Stimulated activated CD8-positive, alpha-beta memory T cell treated with anti-CD3 and anti-CD28 coated beads, Interleukin-12 subunit alpha, Interleukin-12 subunit beta, amount 100 ng/mL, for 24 hours (primary cell): ENCODE results near the gene PDE4C.

ENCODE experiments used
- DNase-seq: peaks from one replicate; pipeline ENCODE4 v3.0.0-alpha.2; 2020; ENCODE audit errors: extremely low read depth

The PDE4C gene

DNA sequence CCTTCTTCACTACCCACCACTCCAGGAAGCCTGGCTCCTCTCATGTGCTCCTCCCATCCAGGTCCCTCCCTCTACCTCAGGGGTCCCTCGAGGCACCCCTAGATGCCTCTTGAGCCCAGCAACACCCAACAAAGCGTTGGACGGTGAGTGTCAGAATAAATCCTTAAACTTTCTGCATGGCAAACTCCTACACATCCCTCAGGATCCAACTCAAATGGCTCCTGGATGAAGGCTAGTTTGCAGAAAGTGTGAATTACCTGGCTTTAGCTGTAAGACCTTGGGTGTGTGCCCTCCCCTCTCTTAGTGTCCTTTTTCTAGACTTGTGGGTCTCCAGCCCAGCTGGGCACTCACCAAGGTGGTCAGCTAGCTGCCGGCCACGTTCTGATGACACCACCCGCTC lies 27.9 kb downstream of the PDE4C start:
- DNase-seq = no peak

DNA sequence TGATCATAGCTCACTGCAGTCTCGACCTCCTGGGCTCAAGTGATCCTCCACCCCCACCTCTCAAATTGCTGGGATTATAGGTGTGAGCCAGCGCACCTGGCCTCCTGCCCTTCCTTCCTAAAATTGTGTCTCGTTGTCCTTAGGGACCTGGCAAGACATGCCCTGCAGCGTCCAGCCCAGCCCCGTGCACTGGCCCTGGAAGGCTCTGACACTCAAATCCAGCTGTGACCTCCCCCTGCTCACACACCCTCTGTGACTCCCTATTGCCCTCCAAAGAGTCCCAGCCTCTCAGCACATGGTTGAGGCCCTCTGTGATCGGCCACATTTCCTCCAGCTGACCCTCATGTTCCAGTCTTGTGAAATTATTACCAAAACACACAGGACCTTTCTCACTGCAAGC lies 28.3 kb downstream of the PDE4C start:
- DNase-seq = no peak

DNA sequence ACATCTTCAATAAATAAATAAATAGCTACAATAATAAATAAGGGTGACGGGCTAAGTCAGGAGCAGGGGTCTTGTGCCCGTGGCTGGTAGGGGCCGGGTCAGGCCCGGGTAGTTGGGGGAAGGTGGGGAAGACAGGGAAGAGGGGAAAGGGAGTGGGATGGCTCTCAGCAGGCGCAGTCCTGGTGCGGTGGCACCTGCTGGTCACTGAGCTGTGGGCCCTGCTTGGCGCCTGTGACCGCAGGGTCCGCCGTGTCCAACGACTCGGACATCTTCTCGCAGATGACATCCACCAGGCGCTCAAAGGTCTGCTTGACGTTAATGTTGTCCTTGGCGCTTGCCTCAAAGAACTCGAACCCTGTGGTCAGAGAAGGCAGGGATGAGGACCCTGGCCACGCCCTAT lies 28.9 kb downstream of the PDE4C start:
- DNase-seq = no peak

DNA sequence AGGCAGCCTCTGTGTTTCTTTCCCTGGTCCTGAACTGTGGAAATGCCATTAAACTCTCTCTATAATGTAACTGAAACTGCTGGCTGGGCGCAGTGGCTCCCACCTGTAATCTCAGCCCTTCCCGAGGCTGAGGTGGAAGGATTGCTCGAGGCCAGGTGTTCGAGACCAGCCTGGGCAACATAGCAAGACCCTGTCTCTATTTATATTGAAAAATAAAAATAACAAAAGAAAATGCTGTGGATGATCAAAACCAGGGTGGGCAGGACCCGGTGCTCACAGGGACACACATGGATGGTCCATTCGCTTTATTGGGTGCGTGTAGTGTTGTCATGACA lies 29.8 kb downstream of the PDE4C start:
- no peak for DNase-seq

DNA sequence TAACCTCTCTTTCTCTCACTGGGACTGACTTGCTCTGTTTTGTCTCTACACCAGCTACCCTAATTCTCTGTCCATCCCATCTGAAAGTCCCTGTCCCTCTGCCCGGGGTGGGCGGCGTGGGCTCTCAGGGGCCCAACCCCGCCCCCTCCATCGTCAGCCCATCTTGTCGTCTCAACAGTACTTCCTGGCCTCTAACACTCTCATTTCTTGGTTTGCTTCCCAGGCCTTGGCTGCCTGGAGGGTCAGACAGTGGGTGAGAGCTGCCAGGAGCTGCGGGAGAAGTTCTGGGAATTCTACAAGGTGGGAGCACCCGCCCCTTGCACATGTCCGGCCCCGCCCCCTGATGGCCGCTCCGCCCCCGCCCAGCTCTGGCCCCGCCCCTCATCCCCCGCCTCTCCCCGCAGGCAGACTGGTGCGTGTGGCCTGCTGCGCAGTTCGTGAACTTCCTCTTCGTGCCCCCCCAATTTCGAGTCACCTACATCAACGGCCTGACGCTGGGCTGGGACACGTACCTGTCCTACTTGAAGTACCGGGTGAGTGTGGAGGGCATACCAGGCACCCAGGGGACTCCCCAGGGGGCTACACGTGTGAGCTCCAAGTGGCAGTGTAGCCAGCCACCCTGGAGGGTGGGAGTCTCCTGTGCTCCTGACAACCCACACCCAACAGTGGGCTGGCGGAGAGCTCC lies 31.5 kb downstream of the PDE4C start:
- no peak for DNase-seq

DNA sequence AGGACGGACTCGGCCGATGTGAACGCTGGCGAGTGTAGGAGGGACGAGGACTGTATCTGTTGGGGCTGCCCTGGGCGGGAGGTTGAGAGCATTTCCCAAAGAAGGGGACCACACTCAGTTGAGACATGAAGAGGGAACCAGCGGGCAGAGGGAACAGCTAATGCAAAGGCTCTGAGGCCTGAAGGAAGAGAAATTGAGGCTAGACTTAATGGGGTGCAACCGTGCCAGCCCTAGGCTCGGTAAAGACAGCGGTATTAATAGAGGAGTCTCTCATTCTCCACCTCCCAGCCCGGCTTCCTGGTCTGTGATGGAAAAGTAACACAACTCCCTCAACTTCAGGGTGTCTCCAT lies 32.1 kb downstream of the PDE4C start:
- DNase-seq = no peak

DNA sequence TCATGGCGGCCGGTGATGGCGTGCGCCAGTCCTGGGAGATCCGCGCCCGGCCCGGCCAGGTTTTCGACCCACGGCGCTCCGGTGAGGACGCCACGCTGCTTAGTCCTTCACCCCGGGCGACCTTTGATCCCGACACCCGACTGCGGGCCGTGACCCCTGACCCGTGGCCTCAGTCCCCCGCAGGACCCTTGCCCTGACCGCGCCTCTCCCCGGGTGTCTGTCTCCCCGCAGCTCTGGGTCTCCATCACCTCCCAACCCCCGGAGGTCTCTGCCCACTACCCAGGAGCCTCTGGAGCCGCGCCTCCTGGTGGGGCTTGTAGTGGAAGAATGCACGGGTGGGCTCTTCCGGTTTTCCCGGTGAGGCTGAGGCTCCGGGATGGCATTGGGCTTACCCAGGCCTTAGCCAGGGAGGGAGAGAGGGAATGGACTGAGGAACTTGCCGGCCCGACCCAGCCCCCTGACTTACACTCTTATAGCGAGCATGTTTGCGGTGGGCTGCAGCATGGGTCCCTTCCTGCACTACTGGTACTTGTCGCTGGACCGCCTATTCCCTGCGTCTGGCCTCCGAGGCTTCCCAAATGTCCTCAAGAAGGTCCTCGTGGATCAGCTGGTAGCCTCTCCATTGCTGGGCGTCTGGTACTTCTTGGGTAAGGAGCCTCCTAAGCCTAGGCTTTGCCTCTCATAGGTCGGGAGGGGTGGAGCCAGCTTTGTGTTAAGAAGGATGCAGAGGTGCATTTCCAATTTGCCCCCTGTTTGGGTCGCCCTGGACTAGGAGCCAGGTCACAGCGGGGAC lies 32.7 kb downstream of the PDE4C start:
- no peak for DNase-seq

DNA sequence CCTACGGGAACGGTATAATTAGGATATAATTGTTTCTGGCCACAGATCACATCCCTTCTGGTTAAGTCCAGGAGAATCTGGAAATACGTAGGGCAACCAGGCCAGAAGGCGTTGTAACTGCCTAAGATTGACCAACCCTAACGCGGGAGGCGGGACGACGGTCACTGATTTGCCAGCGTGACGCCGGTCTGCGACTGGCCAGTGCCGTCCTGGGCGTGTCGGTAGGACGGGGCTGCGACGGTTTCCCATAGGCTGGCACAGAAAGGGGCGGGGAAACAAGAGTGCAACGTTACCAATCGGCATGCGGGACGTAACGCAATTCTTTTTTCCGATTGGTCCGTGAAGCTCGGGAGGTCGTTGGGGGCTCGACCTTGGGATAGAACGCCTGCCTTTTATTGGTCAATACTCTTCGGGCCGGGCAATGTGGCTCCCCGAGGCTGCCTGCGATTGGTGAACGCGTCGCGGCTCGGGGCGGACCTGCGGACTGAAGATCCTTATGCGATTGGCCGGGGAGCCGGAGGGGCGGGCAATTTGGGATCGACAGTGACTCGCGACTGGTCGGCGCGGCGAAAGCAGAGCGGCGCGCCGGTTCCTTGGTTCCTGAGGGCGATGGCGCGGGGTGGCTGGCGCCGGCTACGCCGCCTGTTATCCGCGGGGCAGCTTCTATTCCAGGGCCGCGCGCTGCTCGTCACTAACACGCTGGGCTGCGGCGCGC lies 33.4 kb downstream of the PDE4C start, which contains the start of gene MPV17L2:
Gene MPV17L2 (plus strand): TSS at position 546 of the 715 bp plus-strand sequence. CDS start 64 bp downstream, at position 610.
- DNase-seq = peak; percentile 97

DNA sequence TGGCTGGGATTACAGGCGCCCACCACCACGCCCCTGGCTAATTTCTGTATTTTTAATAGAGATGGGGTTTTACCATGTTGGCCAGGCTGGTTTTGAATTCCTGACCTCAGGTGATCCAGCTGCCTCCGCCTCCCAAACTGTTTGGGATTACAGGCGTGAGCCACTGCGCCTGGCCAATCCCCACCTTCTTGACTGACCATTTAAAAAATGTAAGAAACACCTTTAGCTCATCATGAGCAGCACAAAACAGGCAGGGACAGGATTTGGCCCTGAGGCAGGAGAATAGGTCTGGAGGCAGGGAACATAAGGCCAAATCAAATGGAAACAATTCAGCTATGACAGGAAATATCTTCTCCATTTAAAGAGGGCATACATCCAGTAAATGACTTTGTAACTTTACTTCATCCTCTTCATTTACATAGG lies 34.6 kb downstream of the PDE4C start:
- DNase-seq = no peak

DNA sequence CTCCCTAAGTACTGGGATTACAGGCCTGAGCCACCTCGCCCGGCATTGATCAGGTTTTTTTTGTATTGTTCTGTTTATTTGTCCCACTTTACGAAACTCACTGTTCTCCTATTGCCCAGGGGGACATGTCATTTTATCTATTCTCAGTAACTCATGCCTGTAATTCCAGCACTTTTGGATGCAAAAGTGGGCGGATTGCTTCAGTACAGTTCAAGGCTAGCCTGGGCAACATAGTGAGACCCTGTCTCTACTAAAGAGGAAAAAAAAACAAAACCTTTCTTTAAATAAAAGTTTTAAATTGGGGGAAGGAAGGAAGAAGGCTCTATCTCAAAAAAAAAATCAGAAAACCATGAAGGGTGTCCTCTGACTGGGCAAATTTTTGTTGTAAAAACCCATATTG lies 36.0 kb downstream of the PDE4C start:
- DNase-seq = no peak

DNA sequence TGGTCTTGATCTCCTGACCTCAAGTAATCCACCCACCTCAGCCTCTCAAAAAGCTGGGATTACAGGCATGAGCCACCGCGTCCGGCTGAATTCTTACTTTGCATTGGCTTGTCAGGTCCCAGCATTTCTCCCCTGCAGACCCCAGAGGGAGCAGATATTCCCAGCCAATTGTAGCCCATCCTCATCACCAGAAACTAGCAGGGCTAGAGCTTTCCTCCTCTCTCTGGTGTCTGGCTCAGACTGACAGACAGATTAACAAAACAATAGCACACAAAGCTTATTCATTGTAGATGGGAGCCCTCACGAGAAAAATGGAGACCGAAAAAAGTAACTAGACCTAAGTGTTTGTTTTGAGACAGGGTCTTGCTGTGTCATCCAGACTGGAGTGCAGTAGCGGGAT lies 40.7 kb downstream of the PDE4C start:
- no peak for DNase-seq

DNA sequence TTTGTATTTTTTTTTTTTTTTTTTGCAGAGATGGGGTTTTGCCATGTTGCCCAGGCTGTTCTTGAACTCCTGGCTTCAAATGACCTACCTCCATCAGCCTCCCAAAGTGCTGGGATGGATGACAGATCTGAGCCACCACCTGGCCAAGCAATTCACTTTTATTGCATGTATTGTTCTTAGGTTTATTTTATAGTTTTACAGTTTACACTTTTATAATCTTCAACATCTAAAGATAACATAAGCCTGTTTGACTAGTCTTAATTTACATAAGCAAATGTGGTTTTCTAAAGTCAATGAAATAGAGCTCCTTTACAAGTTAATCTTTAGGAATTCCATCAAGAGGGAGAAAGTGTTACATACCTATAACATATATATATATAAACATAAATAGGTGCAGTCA lies 42.7 kb downstream of the PDE4C start:
- no peak for DNase-seq

DNA sequence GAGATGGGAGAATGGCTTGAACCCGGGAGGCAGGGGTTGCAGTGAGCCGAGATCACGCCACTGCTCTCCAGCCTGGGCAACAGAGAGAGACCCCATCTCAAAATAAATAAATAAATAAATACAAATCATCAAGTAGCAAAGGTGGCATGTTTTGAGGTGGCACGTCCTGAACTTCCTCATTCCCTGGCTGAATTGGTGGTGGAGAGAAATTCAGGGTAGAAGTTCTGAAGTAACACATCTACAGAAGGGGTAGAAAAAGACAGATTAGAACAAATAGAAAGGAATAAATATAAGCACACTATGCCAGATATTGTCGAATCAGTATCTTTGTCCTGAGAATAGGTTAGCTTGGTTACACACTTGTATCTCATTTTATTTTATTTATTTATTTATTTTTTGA lies 46.3 kb downstream of the PDE4C start:
- no peak for DNase-seq

DNA sequence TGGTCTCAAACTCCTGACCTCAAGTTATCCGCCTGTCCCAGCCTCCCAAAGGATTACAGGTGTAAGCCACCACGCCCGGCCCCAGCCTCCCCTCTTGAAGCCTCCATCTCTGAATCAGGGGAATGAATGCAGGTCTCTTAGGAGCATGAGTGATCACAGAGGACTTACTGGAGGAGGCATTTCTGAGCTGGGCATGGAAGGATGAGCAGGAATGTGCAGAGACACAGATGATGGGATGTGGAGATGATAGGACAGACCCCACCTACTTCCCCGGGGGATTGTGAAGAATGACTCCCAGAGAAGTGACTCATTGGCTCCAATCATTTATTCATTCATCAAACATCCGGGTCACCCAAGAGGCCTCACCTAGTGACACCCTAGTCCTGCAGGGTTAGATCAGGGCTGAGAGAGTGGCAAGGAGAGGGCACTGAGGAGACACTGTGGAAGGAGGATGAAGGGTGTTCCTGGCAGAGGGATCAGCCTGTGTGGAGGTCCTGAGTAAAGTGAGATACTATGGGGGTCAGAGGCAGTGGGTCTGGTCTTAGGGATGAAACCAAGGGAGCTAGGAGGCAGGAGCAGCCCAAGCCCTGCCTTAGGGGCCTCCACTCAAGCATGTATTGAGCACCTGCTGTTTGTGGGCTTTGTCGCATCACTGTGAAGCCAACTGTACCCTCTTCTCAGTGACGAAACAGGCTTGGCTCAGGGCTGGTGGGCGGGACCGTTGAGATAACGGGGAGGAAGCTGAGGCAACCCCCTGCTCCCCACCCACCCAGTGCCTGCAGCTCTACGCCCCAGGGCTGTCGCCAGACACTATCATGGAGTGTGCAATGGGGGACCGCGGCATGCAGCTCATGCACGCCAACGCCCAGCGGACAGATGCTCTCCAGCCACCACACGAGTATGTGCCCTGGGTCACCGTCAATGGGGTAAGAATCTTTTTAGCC lies 49.6 kb downstream of the PDE4C start:
- no peak for DNase-seq

DNA sequence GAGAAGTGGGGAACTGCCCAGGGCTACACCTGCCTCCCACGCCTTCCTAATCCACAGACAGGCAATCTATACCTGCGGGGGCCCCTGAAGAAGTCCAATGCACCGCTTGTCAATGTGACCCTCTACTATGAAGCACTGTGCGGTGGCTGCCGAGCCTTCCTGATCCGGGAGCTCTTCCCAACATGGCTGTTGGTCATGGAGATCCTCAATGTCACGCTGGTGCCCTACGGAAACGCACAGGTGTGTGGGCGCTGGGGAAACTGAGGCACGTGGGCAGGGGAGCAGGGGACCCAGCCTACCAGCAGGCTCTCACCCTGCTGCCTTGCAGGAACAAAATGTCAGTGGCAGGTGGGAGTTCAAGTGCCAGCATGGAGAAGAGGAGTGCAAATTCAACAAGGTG lies 51.3 kb downstream of the PDE4C start:
- no peak for DNase-seq
